GM10266 (cell line): ENCODE data around the gene DLG3.

Source experiments
- DNase-seq: peaks from one replicate; pipeline ENCODE4 v3.0.0; 2012; ENCODE audit errors: extremely low spot score
- CTCF ChIP-seq: IDR thresholded peaks from 2 replicates; pipeline ENCODE4 v1.5.1; 2012; ENCODE audit warnings: mild to moderate bottlenecking, low read depth; ENCODE audit not compliant: control insufficient read depth, insufficient read depth; ENCODE audit errors: missing control alignments

The DLG3 gene

DNA sequence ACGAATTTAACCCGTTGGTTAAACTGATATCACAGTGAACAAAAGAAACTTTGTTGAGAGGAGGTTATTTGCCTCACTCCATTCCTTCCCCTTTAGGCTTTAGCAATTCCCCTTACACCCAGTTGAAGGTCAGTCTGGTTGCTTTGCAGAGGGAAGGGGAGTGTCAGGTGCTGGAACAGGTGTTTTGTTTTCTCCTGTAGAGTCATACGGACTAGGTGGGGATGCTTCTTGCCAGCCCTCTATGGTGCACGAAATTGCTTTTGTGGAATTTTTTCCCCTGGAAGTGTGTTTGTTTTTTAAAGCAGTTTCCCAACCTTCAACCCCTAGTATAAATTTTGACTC lies 33.1 kb downstream of the DLG3 start:
- no peak for TF ChIP-seq CTCF
- DNase-seq, result no peak

- no peak for TF ChIP-seq CTCF
- DNase-seq, result no peak
Observed at GRCh38 chrX:70478526-70479245, 34.1 kb downstream of the DLG3 start.

DNA sequence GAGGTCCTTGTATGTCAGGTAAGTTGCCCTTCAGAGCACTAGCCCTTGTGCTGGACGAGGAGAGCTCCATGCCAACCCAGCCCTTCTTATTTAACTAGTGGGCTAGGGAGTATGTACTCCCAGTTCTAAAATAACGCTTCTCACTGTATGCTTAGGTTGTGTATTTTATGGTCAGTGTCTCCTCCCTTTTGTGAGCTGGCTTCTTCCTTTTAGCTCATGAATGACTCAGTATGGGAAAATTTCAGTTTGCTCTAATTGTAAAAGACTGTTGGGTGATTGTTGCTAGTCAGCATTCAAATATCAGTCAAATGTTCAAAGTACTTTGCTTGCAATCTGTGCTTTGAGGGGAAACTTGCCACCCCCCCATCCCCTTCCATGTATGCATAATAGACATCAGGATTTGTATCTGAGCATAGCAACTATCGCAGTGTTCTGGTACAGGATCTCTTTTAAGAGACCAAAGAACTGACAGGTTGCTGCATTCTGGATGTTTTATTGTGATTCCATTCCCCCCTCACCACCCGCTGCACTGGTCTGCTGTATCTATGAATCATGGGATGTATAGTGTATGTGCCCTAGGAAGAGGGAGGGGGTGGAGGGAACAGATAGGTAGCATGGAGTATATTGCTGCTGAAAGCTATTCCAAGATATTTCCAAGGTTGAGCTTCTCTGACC lies 34.7 kb downstream of the DLG3 start:
- no peak for DNase-seq
- TF ChIP-seq CTCF, result no peak

DNA sequence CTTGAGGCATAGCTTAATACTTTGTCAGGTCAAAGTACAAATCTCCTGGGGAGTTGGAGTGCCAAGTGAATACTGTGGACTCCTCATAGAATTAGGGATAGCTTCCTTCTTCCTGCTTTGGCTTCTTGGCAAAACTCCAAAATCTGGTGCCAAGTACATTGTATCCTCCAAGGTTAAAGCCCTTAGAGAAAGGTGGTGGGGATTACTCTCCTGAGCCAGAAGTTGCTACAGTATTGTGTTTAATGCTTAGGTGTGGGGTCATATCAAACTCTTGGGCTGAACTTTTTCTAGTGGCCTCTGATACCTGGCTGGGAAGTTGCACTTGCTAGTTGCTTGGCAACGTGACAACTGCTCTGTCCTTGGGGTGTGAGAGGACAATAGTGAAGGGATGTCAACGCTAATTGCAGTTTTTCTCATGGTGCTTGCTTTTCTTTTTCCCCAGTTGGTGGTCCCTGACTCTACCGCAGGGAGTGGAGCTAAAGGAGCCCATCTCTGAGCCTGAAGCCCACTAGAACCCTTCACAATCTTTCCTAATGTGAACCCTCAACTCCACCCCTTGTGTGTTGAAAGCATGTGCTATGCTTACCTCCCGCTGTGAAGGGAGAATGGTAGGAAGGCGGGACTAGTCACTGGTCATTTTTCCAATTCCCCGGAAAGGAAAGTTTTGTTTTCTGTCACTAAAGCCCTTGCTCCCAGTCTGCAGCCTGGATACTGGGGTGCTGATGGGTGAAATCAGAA lies 35.5 kb downstream of the DLG3 start:
- no peak for TF ChIP-seq CTCF
- DNase-seq, result no peak

DNA sequence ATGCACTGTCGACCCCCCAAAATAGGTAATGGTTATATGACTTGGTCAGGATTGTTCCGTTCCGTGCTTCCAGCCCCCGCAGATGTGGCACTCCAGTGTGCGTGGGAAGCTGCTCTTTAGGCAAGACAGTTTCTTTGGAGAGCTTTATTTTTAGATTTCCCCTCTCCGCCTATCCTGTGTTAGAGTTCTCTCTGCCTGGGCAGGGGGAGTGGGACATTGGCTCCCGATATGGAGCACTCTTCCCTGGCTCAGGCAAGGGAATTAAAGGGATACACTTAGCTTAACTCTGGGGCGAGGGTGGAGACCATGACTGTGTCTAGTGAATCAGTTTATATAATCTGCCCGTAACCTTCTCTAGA lies 36.0 kb downstream of the DLG3 start:
- DNase-seq, result no peak
- TF ChIP-seq CTCF, result no peak

DNA sequence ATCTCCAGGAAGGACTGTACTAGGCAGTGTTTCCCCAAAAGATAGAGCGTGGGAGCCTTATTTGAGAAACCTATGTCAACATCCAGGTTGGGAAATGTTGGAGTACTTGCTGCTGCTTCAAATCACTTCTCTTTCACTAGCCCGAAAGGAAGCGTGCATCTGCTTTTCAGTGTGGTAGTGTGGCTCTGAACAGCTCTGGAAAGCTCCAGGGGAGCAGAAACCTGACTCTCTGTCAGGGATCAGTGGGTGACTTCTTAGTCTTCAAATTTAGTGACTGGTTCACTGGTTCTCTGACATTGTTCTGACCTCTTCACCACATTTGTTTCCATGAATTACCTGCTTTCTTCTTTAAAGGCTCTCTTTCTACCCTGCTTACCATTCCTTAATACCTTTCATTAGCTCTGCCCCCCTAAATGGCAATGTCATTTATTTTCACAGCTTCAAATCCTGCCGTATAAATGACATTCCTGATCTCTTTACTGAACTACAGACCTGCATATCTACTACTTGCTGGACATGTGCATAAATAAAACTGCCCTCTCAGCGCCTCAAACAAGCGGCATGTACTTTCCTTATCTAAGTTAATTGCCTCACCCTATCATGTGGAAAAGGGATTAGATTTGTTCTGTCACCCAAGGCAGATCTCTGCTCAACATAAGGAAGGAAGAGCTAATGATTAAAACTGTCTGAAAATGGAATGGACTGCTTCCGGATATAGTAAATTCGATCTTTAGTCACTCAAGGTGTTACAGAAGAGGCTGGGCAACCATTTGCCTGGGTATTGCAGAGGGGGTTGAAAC lies 37.0 kb downstream of the DLG3 start:
- TF ChIP-seq CTCF, result no peak
- DNase-seq, result no peak
